ENCODE data around the gene FMNL2. TPM values are rescaled to one million over a fixed set of nuclear protein-coding genes. Genes with fewer than 3 reads are reported as not detected.

Gene FMNL2
- total RNA-seq, 1 experiment from 2014 or later: 28.1 TPM

DNA sequence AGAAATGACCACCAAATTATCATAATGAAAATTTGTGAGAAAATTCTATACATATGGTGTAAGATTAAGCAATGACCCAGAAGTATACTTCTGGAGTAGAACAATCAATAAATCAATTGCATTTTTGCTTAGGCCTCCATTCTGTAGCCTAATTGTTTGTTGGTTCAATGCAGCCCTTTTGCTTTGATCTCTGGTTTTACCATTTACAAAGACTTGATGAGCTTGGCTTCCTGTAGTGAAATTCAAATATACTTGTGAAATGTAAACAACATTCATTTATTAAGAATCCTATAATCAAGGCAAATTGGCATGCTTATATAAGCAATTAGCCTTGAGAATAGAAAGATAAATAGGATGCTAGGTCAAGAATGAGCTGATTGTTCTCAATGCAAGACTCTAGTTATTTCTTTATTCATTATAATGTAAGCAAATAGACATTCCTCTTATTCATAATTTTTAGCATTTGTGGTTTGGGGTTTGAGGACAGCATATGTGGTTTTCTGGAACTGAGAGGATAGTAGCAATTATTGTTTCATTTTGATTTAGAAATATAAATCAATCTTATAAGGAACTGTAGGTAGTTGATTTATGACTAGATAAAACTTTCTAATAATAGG is 9.7 kb downstream of the FMNL2 start:
- TF ChIP-seq EZH2 (IDR thresholded peaks at IDR 0.05) (no peak), CBX3 (IDR thresholded peaks at IDR 0.05; ENCODE audit: low read depth) (no peak), YY1 (IDR thresholded peaks at IDR 0.05; ENCODE audit: extremely low read depth, insufficient replicate concordance, low read depth, low read length) (no peak), SIN3A (IDR thresholded peaks at IDR 0.05; ENCODE audit: low read depth) (no peak), CEBPB (IDR thresholded peaks at IDR 0.05; ENCODE audit: low read depth) (no peak), SP1 (IDR thresholded peaks at IDR 0.05; ENCODE audit: low read depth) (no peak), POLR2AphosphoS5 (IDR thresholded peaks at IDR 0.05; ENCODE audit: low read depth, low read length) (no peak), EZH2phosphoT487 (IDR thresholded peaks at IDR 0.05; ENCODE audit: borderline replicate concordance) (no peak), ZFX (IDR thresholded peaks at IDR 0.05) (no peak), ELF1 (IDR thresholded peaks at IDR 0.05; ENCODE audit: borderline replicate concordance, low read depth) (no peak)
- TF ChIP-seq, protein P1, sequence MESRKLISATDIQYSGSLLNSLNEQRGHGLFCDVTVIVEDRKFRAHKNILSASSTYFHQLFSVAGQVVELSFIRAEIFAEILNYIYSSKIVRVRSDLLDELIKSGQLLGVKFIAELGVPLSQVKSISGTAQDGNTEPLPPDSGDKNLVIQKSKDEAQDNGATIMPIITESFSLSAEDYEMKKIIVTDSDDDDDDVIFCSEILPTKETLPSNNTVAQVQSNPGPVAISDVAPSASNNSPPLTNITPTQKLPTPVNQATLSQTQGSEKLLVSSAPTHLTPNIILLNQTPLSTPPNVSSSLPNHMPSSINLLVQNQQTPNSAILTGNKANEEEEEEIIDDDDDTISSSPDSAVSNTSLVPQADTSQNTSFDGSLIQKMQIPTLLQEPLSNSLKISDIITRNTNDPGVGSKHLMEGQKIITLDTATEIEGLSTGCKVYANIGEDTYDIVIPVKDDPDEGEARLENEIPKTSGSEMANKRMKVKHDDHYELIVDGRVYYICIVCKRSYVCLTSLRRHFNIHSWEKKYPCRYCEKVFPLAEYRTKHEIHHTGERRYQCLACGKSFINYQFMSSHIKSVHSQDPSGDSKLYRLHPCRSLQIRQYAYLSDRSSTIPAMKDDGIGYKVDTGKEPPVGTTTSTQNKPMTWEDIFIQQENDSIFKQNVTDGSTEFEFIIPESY (IDR thresholded peaks at IDR 0.05; ENCODE audit: extremely low read depth, insufficient replicate concordance, low read length): no peak
- TF ChIP-seq, protein P2, sequence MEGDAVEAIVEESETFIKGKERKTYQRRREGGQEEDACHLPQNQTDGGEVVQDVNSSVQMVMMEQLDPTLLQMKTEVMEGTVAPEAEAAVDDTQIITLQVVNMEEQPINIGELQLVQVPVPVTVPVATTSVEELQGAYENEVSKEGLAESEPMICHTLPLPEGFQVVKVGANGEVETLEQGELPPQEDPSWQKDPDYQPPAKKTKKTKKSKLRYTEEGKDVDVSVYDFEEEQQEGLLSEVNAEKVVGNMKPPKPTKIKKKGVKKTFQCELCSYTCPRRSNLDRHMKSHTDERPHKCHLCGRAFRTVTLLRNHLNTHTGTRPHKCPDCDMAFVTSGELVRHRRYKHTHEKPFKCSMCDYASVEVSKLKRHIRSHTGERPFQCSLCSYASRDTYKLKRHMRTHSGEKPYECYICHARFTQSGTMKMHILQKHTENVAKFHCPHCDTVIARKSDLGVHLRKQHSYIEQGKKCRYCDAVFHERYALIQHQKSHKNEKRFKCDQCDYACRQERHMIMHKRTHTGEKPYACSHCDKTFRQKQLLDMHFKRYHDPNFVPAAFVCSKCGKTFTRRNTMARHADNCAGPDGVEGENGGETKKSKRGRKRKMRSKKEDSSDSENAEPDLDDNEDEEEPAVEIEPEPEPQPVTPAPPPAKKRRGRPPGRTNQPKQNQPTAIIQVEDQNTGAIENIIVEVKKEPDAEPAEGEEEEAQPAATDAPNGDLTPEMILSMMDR (IDR thresholded peaks at IDR 0.05 in 2 of 3, conservative IDR thresholded peaks at IDR 0.05 in 1 of 3; ENCODE audit: borderline replicate concordance in 1 of 3, insufficient read depth in 1 of 3, low read depth in 2 of 3, low read length in 2 of 3): no peak
- TF ChIP-seq, protein P3, sequence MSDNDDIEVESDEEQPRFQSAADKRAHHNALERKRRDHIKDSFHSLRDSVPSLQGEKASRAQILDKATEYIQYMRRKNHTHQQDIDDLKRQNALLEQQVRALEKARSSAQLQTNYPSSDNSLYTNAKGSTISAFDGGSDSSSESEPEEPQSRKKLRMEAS (IDR thresholded peaks at IDR 0.05): no peak
- TF ChIP-seq, protein P4, sequence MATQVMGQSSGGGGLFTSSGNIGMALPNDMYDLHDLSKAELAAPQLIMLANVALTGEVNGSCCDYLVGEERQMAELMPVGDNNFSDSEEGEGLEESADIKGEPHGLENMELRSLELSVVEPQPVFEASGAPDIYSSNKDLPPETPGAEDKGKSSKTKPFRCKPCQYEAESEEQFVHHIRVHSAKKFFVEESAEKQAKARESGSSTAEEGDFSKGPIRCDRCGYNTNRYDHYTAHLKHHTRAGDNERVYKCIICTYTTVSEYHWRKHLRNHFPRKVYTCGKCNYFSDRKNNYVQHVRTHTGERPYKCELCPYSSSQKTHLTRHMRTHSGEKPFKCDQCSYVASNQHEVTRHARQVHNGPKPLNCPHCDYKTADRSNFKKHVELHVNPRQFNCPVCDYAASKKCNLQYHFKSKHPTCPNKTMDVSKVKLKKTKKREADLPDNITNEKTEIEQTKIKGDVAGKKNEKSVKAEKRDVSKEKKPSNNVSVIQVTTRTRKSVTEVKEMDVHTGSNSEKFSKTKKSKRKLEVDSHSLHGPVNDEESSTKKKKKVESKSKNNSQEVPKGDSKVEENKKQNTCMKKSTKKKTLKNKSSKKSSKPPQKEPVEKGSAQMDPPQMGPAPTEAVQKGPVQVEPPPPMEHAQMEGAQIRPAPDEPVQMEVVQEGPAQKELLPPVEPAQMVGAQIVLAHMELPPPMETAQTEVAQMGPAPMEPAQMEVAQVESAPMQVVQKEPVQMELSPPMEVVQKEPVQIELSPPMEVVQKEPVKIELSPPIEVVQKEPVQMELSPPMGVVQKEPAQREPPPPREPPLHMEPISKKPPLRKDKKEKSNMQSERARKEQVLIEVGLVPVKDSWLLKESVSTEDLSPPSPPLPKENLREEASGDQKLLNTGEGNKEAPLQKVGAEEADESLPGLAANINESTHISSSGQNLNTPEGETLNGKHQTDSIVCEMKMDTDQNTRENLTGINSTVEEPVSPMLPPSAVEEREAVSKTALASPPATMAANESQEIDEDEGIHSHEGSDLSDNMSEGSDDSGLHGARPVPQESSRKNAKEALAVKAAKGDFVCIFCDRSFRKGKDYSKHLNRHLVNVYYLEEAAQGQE (IDR thresholded peaks at IDR 0.05; ENCODE audit: low read depth): no peak
- TF ChIP-seq, protein P5, sequence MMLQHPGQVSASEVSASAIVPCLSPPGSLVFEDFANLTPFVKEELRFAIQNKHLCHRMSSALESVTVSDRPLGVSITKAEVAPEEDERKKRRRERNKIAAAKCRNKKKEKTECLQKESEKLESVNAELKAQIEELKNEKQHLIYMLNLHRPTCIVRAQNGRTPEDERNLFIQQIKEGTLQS (IDR thresholded peaks at IDR 0.05): no peak
- ChIA-PET CTCF (no interaction called here), POLR2A (no interaction called here), RAD21 (ENCODE audit: low non-redundant PET in 1 of 2, low total read pairs in 2 of 2, uncharacterized antibody in 2 of 2, unreplicated experiment in 2 of 2) (no interaction called here)
- intact Hi-C loops (cut with micrococcal nuclease): no loop called here
- H4K20me1 ChIP-seq (ENCODE audit: insufficient read depth): no peaks in the 10 kb centered on the region
- H3K27me3 ChIP-seq (ENCODE audit: insufficient read depth, low read length): no peaks in the 10 kb centered on the region
- H3K4me1 ChIP-seq (ENCODE audit: control insufficient read depth in 1 of 2, insufficient read depth in 2 of 2, low read length in 2 of 2): peaks cover 0 to 15% of the 10 kb centered on the region in 2 experiments; a peak in 2 of 4 replicates
- H3K79me2 ChIP-seq (ENCODE audit: insufficient read depth, low read length): peaks cover 46% of the 10 kb centered on the region
- DNase-seq (ENCODE audit: low read depth, low spot score) (no peak), ATAC-seq (no peak)
- H2AFZ ChIP-seq (ENCODE audit: low read depth, low read length, poor library complexity, severe bottlenecking): no peak overlapping the region
- H3K4me3 ChIP-seq (replicated peaks in 1 of 2; ENCODE audit: low read depth in 1 of 2, low read length in 2 of 2): no peak overlapping the region
- no peak overlapping the region for H3K27ac ChIP-seq (ENCODE audit: low read depth, low read length)
- no TSS peak for BruUV-seq (replicated peaks)
- no peak overlapping the region for H3K9ac ChIP-seq (ENCODE audit: low read length)
- no peak overlapping the region for H3K4me2 ChIP-seq (ENCODE audit: low read length)
- no peaks in the 10 kb centered on the region for H3K9me2 ChIP-seq (ENCODE audit: insufficient read depth)
- no peaks in the 10 kb centered on the region; a peak in 1 of 4 replicates for H3K36me3 ChIP-seq (ENCODE audit: control insufficient read depth in 1 of 2, insufficient read depth in 2 of 2, low read length in 2 of 2)
- no peaks in the 10 kb centered on the region for H3K9me3 ChIP-seq (ENCODE audit: control insufficient read depth in 1 of 2, insufficient read depth in 1 of 2, low read depth in 1 of 2, low read length in 2 of 2)

All from HCT116 (cell line).